HG02981 (cell line): ENCODE data around the gene KCNA4.
"Not testable (repeated sequence)": the region's sequence is repeated elsewhere in the genome, so short reads cannot be mapped to it uniquely, and the experiment has no call there.

ENCODE experiments used
- ATAC-seq: cut with Tn5 transposase; IDR thresholded peaks from one replicate; pipeline ENCODE4 v1.9.1; 2021; ENCODE audit warnings: mild to moderate bottlenecking, moderate library complexity; ENCODE audit not compliant: unreplicated experiment

Gene KCNA4

GRCh38 chr11:30016588-30017363, at the start of gene KCNA4:
Gene KCNA4, minus strand, starts transcription at chr11:30017030. Its CDS starts 4,352 bp downstream, at chr11:30012678.
- ATAC-seq, result no peak

GRCh38 chr11:30062103-30062502, 45.3 kb upstream of the KCNA4 start:
- no peak for ATAC-seq

GRCh38 chr11:30059172-30059815, 42.5 kb upstream of the KCNA4 start:
- no peak for ATAC-seq

- no peak for ATAC-seq
Measured at GRCh38 chr11:30049214-30049613, 32.4 kb upstream of the KCNA4 start.

DNA sequence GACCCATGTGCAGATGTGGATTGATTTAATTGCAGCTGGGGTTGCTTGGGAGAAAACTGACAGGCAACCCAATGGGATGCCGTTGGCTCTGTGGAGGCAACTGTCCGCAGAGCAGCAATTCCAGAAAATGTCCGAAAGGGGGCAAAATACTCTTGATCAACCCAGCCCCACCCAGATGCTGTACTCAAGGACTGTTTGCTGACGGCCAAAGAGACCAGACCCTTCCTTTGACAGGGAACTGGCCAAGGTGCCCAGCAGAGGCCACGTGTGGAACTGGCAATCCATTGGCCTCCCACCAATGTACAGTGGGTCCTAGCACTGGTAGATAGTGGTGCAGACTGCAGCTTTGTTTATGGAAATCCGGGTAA, 29.7 kb upstream of the KCNA4 start:
- no peak for ATAC-seq

DNA sequence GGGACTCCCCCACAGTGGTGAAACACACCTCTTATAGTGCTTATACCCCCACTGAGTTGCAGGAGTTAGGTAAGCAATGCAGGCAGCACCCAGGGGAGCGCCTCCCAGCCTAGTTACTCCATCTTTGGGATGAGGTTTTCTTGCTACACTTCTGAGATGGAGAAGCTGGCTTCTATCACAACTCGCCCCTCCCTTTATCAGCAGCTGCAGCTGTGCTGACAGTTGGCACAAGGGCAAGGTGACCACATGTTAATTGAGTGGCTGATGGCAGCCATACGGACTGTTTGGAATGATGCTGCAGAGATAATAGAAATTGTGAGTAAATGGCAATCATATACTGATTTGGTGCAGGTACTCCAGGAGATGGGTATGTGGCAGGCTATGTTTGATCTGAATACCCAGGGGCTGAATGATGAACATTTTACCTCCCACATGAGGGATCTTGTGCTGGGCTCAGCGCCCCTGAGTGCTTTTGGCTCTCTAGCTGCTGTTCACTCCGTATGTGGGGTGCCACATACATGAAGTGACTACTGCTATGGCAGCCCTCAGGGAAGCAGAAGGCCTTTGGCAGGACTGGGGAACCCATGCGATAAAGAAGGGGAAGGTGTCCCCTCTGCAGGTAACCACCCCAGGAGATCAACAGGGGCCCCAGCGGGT, 29.2 kb upstream of the KCNA4 start:
- ATAC-seq, result no peak

DNA sequence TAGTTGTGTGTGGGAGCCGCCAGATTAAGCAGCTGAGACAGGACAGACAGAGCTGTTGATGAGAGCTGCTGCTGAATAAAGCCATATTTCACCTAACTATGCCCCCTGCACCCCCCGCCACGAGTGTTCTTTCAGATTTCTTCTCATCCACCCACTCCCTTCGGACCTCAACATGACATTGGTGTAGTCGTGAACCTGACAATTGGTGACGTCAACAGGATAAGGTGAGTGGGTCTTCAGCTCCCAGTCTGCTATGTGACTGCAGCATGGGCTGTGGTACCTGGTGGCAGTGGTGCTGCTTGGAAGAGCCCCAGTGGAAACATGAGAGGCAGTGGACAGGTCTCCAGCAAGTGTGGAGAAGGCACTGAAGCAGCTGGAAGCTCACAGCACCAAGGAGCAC, 28.3 kb upstream of the KCNA4 start:
- no peak for ATAC-seq

- no peak for ATAC-seq
Measured at GRCh38 chr11:30041171-30041570, 24.3 kb upstream of the KCNA4 start.

DNA sequence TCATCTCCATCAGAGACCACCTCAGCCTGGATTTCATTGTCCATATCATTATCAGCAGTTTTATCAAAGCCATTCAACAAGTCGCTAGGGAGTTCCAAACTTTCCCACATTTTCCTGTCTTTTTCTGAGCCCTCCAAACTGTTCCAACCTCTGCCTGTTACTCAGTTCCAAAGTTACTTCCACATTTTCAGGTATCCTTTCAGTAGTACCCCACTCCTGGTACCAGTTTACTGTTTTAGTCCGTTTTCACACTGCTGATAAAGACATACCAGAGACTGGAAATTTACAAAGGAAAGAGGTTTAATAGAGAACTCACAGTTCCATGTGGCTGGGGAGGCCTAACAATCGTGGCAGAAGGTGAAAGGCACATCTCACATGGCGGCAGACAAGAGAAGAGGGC, 17.9 kb upstream of the KCNA4 start:
- ATAC-seq, result not testable (repeated sequence)

- ATAC-seq, result not testable (repeated sequence)
Measured at GRCh38 chr11:30034166-30034565, 17.3 kb upstream of the KCNA4 start.

GRCh38 chr11:30025396-30026139, 8.7 kb upstream of the KCNA4 start:
- ATAC-seq, result no peak

DNA sequence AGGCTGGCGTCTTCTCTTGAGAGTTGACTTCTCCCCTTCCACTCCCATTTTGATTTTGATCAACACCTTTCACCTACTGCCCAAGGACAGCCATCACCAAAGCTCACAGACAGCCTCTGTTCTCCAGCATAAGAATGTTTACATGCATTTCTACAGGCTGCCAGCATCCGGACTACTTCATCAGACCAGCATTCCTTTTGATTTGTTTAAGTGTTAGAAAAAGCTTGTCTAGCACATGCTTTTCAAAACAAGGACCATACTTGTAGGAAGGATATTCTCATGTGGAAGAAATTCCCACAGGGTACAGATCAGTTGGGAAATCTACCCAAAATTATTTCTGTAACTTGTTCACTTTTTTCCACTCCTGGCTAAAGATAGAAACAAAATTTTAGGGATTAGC, 6.2 kb upstream of the KCNA4 start:
- no peak for ATAC-seq

- ATAC-seq, result no peak
Measured at GRCh38 chr11:30019481-30019880, 2.7 kb upstream of the KCNA4 start.

DNA sequence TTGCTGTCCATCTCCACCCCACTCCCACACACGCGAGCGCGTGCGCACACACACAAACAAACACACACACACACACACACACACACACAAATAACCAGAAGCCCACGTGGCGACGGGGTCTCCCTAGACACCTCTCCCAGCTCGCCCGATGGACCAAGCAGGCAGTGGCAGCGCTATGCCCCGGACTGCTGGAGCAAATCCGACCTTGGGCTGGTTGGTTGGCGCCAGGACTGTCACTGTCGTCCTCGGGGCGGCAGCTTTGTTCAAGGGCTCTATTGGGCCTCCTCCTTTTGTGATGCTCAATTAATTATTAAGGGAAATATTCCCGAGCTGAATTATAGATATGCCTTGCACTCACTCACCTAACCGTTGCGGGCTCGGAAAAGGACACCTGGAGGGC, 1.7 kb upstream of the KCNA4 start:
- ATAC-seq, result no peak

- ATAC-seq, result no peak
Measured at GRCh38 chr11:30017445-30017895, 640 bp upstream of the KCNA4 start.

DNA sequence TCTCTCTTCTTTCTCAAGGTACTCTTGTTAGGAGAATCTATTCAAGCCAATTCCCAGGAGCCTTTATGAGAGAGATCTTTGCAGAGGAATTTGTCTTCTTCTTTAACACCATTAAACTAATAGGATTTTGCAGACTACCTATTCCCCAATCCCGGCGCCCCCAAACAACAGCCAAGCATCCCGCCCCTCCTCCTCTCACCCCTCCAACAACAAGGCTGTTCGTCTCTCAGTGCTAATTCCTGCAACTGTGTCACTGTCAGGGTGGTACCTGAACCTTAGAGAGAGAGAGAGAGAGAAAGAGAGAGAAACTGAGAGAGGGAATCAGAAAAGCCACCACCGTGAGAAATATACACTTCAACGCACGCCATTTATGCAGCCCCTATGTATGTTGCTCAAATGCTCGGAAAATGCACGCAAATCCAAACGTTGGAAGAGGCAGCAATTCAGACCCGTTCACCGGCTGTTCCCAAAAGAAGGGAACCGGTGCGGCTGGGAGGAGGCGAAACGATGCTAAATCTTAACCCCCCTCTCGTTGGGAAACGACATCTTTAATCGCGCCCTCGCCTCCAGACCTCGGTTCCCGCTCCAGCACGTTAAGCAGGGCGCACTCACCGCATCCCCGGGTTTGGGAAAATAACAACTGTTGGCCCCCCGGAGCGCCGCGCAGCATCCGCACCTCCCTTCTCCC, 961 bp downstream of the KCNA4 start:
- ATAC-seq, result no peak

- ATAC-seq, result no peak
Measured at GRCh38 chr11:30012346-30012745, 4.5 kb downstream of the KCNA4 start.

- no peak for ATAC-seq
Measured at GRCh38 chr11:30009060-30009459, 7.8 kb downstream of the KCNA4 start.

DNA sequence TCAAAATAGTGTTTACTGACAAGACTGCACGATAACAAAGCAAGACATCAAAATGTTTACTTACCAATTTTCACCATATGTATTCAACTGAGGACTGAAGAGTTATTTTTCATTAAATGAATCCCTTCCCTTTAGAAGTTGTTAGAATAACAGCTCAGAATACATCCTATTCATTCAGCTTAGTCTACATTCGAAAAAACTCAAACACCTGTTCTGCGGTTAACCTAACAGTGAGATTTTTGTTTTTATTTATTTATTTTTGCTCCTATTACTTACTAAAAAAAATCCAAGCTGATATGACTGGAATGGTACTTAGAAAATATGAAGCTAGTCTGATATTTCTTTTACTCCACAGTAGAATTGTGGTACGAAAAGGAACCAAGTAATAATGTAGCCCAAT, 10.0 kb downstream of the KCNA4 start:
- no peak for ATAC-seq

DNA sequence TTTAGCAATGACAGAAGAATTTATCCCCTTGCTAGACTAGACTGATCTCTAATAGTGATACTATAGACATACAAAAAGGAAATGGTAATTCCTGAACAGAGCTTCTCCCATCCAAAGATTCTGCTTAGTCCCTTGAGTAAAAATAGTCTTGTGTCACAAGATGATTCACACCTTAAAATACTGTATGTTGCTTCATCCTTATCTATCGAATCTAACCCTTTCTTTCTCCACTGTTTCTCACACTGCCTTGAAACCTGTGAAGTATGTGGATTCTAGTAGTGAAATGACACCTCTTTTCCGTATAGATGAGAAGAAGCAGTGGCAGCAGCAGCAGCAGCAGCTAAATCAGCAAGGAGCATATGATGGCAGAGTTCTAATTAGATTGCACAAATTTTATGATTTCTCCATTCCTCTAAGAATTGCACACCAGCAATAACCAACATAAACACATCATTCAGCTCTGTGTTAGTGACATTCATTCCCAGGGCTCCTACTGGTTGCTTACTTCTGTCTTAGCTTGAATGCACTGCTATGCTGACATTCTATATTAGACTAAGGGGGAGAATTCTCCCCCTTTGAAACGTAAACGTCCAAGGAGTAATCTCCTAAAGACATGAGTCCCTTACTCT, 14.6 kb downstream of the KCNA4 start:
- no peak for ATAC-seq
